ENCODE results near the gene BPIFB2.

Gene BPIFB2

DNA sequence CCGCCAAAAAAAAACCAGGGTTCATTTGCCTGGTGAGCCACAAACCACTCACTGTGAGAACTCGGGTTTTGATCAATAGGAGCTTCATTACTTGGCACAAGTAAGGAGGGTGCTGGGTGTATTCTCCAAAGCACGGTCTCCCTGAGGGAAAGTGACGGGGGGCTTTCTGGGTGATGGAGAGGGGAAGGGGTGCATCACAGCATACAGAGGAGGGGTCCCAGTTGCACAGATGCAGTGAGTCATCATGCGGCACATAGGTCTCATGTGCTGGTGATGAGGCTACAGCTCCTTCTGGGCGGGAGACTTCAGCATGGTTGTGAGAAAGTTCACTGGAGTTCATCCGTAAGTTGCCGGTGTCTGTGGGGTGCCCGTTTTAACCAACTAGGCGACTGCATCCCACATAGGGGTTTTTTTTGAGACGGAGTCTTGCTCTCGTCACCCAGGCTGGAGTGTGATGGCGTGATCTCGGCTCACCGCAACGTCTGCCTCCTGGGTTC lies 39.5 kb upstream of the BPIFB2 start:
- no peaks in the 10 kb centered on the region for H3K27me3 ChIP-seq (ENCODE audit: insufficient read depth, low read depth)
- H3K27ac ChIP-seq, result no peak overlapping the region
- no peak overlapping the region for H2AFZ ChIP-seq (ENCODE audit: low read depth)
- no peaks in the 10 kb centered on the region for H3K36me3 ChIP-seq (ENCODE audit: insufficient read depth)
- no peaks in the 10 kb centered on the region for H4K20me1 ChIP-seq (ENCODE audit: insufficient read depth)
- H3K4me3 ChIP-seq (IDR thresholded peaks at IDR 0.05; ENCODE audit: insufficient read depth, low read depth, low read length), result no peak overlapping the region
- H3K4me1 ChIP-seq (ENCODE audit: low read depth, poor library complexity, severe bottlenecking), result peaks cover 33% of the 10 kb centered on the region
- no peak for TF ChIP-seq CTCF (conservative IDR thresholded peaks at IDR 0.05; ENCODE audit: low read depth, low read length)
- no peaks in the 10 kb centered on the region for H3K79me2 ChIP-seq (ENCODE audit: insufficient read depth, low read depth)
- H3K9ac ChIP-seq, result no peak overlapping the region
- no peak overlapping the region for H3K4me2 ChIP-seq

DNA sequence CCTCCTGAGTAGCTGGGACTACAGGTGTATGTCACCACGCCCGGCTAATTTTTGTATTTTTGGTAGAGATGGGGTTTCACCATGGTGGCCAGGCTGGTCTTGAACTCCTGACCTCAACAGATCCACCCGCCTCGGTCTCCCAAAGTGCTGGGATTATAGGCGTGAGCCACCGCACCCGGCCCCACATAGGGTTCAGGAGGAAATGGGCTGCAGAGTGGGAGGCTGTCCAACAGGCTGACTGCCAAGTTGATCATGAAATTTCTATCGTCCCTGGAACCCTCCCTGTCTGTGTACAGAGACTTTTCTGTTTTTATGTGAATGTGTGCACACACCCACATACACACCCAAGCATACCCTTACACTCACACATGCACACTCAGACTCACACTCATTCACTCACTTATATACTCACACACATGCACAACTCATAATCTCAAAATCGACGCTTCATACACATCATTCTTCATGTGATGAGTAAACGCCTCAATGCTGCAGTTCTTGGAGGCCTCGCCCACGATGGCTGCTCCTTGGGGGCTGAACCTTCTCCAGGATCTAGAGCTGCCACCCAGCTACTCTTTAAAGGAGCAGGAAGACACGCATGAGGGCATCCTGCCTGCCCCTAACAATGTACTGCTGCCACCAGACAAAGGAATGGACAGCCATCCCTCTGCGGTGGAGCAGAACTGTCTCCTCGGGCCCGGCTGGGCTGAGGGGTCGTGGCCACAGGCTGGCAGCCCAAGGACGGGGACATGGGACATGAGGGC lies 38.8 kb upstream of the BPIFB2 start:
- H3K4me2 ChIP-seq, result no peak overlapping the region
- peaks cover 33% of the 10 kb centered on the region for H3K4me1 ChIP-seq (ENCODE audit: low read depth, poor library complexity, severe bottlenecking)
- H4K20me1 ChIP-seq (ENCODE audit: insufficient read depth), result no peaks in the 10 kb centered on the region
- H3K4me3 ChIP-seq (IDR thresholded peaks at IDR 0.05; ENCODE audit: insufficient read depth, low read depth, low read length), result no peak overlapping the region
- no peaks in the 10 kb centered on the region for H3K27me3 ChIP-seq (ENCODE audit: insufficient read depth, low read depth)
- no peak overlapping the region for H2AFZ ChIP-seq (ENCODE audit: low read depth)
- no peak overlapping the region for H3K9ac ChIP-seq
- no peak overlapping the region for H3K27ac ChIP-seq
- H3K79me2 ChIP-seq (ENCODE audit: insufficient read depth, low read depth), result no peaks in the 10 kb centered on the region
- H3K36me3 ChIP-seq (ENCODE audit: insufficient read depth), result no peaks in the 10 kb centered on the region
- TF ChIP-seq CTCF (conservative IDR thresholded peaks at IDR 0.05; ENCODE audit: low read depth, low read length), result no peak

DNA sequence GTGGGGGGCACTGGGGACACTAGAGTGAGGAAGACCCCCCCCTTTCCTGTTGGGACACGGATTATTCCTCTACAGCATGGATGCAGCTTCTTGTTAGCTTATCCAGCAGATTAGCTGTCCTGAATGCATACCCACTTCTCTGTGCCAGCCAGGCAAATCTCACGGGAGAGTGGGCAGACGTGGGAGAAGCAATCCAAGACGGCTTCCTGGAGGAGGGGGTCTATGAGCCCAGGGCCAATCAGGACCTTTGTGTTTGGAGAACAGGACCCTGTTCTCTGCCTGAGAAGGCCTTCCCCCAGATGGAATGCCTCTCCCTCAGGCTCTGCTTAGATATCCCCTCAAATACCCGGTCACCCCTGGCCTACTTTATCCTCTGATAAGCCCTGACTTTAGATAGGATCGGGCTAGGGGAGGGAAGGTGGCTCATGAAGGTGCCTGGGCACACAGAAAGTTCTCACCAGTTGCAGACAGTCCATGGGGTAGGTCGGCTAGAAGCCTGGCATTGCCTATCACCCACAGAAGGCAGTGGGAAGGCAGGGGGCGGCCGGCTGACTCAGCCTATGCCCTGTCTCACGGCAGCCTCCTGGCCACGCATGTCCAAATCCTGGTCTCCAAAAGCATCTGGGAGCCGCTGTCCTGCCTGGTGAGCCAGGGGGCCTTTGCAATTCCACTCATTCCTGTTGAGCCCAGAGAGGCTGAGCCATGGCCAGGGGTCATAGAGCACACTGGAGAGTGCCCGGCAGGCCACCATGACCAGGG lies 38.0 kb upstream of the BPIFB2 start:
- H2AFZ ChIP-seq (ENCODE audit: low read depth), result no peak overlapping the region
- H3K9ac ChIP-seq, result no peak overlapping the region
- H3K79me2 ChIP-seq (ENCODE audit: insufficient read depth, low read depth), result no peaks in the 10 kb centered on the region
- H3K36me3 ChIP-seq (ENCODE audit: insufficient read depth), result no peaks in the 10 kb centered on the region
- no peak overlapping the region for H3K27ac ChIP-seq
- H4K20me1 ChIP-seq (ENCODE audit: insufficient read depth), result no peaks in the 10 kb centered on the region
- H3K4me3 ChIP-seq (IDR thresholded peaks at IDR 0.05; ENCODE audit: insufficient read depth, low read depth, low read length), result no peak overlapping the region
- H3K4me1 ChIP-seq (ENCODE audit: low read depth, poor library complexity, severe bottlenecking), result peaks cover 33% of the 10 kb centered on the region
- no peak for TF ChIP-seq CTCF (conservative IDR thresholded peaks at IDR 0.05; ENCODE audit: low read depth, low read length)
- no peaks in the 10 kb centered on the region for H3K27me3 ChIP-seq (ENCODE audit: insufficient read depth, low read depth)
- H3K4me2 ChIP-seq, result no peak overlapping the region

DNA sequence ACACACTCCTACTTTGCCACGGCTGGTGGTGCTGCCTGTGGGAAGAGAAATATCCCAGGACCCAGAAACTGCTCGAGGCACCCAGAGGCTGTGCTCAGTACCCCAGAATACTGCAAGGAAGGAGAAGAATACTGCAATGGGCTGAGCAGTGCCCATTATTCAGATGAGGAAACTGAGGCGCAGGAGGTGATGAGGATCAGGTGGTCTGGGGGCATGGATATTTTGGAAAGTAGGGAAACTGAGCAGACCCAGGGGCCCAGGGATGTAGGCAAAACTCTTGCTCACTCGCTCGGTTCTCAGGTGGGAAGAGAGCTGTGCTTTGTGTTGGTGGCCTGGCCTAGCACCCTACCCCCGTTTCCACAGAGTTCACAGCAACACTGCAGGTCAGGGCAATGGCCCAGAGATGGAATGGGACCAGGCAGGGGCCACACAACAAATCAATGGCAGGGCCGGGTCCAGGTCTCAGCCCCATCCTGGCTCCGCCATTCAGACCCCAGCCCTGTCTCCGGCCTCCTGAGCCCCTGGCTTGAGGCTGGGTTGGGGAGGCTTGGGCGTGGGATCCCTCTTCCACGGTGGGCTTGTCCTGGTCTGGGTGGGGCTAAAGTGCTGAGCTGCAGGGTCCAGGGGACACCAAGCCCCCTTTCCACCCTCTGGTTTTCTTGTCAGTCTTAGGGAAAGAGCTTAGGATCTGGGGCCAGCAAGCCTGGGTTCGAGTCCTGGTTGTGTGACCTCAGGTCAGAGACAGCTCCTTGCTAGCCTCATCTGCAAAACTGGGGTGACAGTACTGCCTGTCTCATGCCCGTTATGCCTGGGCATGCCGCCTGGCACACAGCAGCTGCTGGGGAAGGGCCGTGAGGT lies 37.2 kb upstream of the BPIFB2 start:
- no peaks in the 10 kb centered on the region for H3K36me3 ChIP-seq (ENCODE audit: insufficient read depth)
- no peak overlapping the region for H3K4me3 ChIP-seq (IDR thresholded peaks at IDR 0.05; ENCODE audit: insufficient read depth, low read depth, low read length)
- TF ChIP-seq CTCF (conservative IDR thresholded peaks at IDR 0.05; ENCODE audit: low read depth, low read length), result no peak
- no peak overlapping the region for H3K4me2 ChIP-seq
- H3K79me2 ChIP-seq (ENCODE audit: insufficient read depth, low read depth), result no peaks in the 10 kb centered on the region
- H4K20me1 ChIP-seq (ENCODE audit: insufficient read depth), result no peaks in the 10 kb centered on the region
- no peak overlapping the region for H2AFZ ChIP-seq (ENCODE audit: low read depth)
- no peak overlapping the region for H3K9ac ChIP-seq
- no peak overlapping the region for H3K27ac ChIP-seq
- H3K4me1 ChIP-seq (ENCODE audit: low read depth, poor library complexity, severe bottlenecking), result peaks cover 33% of the 10 kb centered on the region
- no peaks in the 10 kb centered on the region for H3K27me3 ChIP-seq (ENCODE audit: insufficient read depth, low read depth)

Measured in KMS-11 (cell line).